Putamen (tissue), 1 donor: Measurements from ENCODE around the gene ARRDC3.
"Not testable (repeated sequence)": the region's sequence is repeated elsewhere in the genome, so short reads cannot be mapped to it uniquely, and the experiment has no call there.

Source experiments
- DNase-seq: peaks from one replicate; pipeline ENCODE4 v3.0.0-alpha.2; 2016; ENCODE audit warnings: low spot score

ARRDC3 gene, protein sequence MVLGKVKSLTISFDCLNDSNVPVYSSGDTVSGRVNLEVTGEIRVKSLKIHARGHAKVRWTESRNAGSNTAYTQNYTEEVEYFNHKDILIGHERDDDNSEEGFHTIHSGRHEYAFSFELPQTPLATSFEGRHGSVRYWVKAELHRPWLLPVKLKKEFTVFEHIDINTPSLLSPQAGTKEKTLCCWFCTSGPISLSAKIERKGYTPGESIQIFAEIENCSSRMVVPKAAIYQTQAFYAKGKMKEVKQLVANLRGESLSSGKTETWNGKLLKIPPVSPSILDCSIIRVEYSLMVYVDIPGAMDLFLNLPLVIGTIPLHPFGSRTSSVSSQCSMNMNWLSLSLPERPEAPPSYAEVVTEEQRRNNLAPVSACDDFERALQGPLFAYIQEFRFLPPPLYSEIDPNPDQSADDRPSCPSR

DNA sequence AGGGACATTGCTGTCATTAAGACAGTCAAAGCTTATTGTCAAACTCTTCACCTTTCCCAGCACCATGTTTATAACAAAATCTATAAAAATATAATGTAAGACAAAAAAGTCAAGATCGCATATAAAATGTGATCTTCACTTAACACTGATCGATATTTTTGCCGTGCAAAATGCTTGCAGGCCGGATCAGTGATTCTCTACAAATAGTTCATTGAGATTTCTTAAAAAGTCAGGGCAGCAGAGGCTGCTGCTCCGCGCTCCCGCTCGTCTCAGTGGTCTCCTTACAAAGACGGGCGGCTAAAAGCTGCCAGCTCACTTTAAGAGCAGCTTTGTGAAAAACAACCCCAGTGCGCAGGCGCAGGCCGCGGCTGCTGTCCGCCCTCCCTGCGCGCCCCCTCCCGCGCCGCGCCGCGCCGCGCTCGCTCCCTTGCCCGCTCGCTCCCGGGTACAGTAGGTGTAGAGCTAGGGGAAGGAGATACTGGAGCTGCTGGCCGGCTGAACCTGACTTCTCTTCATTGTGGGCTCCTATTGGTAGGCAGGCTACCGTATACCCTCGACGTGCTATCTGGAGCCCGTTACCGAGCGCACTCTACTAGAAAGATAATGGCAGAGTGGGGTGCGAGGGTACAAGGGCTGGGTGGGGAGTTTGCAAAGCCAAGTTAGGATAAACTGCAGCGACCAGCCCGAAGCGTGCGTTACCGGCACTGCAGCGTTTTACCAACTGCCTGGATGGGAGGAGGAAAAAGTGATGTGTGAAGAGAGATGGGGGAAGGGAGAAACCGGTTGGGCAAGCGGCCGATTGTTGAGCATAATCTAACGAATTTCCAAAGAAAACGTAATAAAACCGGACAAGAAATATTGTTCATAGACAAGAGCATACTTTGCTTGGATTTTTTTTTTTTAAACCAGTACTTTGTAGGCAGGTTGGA, at the start of gene ARRDC3:
ARRDC3 (minus strand) TSS at position 291 of the 929 bp plus-strand sequence; CDS start at position 66, 225 bp downstream.
- peak; percentile 97 for DNase-seq

DNA sequence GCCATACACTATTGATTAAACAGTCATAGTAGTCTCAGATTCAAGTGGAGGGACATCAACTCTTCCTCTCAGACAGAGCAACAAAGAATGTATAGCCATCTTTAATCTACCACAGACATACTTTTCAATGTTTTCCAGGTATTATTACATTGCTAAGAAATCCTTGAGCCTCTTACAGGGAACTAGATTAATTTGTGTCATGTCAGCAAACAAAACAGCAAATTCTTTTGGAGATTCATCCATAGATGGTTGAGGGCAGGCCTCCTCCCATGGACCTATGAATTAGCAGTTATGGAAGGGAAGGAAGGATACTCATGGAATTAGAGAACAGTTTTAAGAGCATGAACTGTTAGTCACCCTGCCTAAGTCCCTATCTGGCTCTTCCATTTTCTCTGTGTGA, 47.8 kb upstream of the ARRDC3 start:
- DNase-seq = no peak

DNA sequence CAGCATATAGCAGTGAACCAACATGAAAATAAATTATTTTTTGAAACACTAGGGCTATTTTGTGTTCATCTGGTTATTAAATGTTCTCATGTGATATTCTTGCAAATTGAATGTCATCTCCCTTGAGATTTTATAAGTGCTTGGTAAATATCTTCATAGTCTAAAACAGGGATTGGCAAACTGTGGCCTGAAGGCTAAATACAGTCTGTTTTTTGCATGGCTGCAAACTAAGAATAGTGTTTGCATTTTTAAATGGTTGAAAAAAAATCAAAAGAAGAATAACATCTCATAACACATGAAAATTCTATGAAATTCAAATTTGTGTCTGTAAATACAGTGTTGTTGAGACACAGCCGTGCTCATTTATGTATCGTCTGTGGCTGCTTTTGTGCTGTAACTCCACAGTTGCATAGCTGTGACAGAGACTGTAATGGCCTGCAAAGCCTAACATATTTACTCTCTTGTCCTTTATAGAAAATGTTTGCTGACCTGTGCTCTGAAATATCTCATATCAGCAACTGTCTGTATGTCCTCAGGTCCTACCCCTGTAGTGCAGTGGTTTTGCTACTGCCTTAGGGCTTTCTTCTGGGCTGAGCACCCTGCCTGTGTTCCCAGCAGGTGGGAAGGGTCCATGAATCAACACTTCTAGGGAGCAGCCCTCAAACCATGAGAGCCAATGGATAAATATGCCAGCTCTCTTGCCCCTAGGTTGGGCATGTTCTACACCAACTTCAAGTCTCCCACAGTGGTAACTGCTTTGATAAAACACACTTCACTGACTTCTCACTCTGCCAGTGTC, 41.7 kb upstream of the ARRDC3 start:
- DNase-seq = no peak

DNA sequence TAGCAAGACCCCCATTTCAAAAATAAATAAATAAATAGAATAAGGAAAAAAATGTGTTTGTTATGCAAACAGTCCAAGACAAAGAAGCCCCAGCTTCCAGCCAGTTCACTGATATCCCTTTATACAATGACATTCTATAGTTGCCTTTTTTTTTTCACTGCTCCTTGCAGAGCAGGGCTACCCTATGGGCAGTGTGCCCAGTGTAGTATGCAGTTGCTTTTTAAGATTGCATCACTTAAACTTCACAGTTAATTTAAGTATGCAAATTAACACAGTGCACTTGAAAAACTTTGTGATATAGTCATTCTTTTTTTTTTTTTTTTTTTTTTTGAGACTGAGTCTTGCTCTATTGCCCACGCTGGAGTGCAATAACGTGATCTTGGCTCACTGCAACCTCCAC, 40.8 kb upstream of the ARRDC3 start:
- DNase-seq = no peak

DNA sequence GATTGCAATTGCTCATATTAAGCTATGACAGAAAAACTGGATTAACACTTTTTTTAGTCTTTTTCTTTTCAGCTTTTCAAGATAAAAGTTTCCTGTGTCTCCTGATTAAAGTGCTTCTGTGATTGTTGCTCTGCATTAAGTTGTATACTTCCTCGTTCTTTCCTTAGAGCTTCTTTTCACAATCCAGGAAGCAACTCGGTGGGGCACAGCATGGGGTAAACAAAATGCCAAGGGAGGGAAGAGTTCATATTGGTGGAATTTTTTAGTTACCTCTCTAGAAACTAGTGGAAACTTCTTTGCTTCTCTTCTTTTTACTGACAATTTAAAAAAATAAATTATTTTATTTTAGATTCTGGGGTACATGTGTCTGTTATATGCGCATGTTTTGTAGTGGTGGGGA, 37.8 kb upstream of the ARRDC3 start:
- no peak for DNase-seq

DNA sequence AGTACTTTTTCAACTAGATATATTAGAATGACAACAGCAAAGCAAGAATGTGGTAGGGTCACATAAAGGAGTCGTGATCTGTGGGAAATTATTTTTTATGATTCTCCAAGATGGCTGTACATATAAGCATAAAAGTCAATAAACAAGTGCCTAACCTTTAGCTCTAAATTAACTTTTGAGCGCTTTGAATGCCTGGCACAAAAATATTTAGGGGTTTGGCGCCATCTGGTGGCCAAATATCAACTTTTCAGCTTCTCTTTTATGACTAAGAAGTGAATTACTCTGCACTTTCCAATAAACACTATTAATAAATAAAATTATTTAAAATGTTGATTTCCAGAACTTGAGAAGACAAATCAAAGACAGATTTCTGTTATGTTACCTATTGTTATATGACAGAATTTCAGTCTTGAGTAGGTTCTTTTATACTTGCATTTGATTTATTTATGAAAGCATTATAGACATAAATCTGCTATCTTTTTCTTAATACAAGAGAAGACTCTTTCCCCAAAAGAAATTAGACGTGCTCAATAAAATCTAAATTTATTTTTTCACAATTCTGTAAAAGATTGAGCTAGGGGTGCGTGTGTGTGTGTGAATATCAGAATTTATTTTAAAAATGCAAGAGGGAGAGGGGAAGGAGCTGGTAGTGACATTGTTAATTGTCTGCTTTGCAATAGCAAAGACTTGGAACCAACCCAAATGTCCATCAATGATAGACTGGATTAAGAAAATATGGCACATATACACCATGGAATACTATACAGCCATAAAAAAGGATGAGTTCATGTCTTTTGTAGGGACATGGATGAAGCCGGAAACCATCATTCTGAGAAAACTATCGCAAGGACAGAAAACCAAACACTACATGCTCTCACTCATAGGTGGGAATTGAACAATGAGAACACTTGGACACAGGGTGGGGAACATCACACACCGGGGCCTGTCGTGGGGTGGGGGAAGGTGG, 36.7 kb upstream of the ARRDC3 start:
- peak; percentile 58 for DNase-seq

DNA sequence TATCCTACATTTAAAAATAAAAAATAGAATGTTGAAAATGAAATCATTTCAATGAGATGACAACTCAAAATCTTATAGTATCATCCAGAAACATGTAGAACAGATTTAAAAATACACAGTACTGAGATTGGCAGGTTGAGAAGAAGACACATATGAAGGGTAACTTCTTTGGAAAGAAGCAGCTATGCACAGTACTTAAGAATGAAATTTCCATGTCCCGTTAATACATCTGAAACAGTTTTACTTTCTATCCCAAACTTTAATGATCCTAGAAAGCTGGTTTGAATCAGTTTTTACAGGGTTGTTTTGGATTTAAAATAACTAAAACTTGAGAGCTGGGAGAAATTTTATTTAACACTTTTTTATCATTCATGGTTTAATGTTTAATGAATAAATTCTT, 36.0 kb upstream of the ARRDC3 start:
- DNase-seq = no peak

DNA sequence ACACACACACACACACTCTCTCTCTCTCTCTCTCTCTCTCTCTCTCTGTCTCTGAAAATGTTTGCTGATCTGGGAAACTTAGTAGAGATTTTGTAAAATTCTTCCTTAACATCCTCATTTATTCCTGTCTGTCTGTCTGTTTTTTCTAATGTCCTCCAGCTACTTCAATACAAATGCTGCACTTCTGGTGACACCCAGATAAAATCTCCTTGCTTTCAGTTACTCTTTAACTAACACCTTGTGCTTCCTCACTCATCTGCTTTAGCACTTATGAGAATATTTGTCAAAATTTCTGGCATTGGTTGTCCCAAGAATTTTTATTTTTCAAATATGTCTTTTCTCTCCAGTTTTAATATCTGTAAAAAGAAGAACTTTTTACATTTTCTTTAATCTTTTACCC, 35.0 kb upstream of the ARRDC3 start:
- DNase-seq = no peak

DNA sequence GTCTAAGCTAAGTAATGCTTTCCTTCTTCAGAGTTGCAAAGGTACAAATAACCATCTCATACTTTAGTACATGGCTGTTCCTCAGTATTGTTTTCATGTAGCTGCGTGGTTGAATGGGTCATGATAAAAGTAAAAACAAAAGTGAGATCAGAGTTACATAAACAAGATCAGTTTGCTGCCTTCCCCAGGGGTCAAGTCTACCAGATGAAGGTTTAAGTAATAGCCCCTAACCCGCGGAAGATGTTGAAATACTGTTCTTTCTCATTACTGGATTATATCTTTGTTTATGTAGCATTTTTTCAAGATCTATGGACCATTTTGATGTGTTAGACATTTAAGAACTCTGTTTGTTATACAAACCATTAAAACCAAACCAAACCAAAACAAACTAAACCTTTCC, 34.1 kb upstream of the ARRDC3 start:
- DNase-seq = no peak

DNA sequence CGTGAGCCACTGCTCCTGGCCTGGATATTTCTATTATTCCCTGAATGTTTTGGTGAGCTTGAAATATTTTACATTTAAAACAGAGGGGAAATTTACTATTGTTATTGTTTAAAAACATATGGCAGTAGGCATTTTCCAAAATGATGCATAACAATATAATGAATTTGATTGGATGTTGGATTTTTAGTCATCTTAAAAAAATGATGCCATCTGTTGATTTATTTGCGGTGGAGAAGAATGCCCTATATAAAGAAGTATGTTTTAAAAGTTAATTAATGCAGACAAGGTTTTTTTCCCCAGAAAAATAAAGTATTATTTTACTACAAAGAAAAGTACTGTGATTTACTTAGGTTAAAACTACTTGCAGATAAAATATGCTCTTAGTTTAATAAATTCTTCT, 33.4 kb upstream of the ARRDC3 start:
- no peak for DNase-seq

DNA sequence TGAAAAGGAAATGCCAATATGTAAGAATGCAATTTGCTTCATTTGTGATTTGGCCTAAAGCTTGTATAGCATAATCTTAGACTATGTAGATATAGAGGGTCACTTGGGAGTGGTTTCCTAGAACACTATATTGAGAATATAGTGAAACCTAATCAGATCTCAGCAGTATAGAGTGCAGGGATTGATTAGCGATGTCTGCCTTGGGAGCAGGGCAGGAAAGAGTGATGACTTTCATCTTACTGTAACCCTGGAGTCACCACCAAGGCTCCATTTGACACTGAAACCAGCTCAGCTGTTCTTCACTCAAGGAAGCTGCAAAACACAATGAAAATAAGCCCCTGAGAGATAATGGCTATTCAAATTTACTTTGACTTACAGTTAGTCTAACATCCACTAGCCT, 26.2 kb upstream of the ARRDC3 start:
- DNase-seq = no peak

DNA sequence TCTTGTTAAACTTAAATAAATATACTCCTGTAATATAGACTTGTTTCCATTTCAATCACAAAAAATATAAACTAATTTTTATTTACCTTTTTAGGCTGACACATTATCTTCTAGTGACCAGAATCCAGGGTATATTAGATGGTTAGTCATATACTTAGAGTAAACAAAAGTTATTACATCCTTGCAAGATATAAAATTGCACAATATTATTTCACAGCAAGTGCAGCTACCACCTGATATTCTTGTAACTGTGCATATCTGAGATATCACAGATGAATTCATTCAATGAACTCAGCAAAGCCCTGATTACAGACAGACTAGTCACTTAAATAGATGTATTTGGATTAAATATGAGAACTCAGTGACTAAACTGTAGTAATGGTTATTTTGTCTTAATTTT, 25.6 kb upstream of the ARRDC3 start:
- no peak for DNase-seq

DNA sequence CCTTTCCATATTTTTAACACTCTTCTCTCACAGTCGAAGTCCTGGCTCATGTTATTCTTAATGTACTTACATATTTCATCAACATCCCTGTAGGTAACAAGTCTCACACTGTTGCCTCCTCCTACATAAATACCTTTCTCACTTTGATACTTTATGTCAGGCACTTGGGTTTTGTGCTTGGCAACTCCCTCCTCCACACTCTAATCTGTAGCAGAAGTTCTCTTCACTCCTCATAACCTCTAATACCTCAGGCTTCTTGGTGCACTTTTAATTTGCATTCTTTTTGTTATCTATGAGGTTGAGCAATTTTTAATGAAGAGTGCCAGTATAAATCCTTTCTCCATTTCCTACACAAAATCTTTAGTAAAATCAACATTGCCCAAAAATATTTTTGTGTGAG, 24.1 kb upstream of the ARRDC3 start:
- no peak for DNase-seq

DNA sequence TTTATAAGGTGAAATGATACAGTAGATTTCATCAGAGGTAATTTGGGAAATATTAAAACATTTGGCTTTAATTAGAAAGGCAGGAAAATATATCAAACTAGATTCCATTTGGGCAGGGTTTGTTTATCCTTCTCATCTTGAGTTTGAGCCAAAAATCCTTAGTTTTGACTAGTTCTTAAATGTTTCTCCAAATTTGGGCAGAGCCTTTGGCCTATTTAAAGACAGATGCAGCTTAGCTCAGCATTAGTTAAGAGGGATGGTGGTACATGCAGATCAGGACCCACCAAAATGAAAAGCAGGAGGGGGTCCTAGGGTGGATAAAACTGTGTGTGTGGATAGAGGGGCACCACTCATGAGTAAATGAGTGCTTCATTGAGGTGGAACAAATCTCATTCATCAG, 20.3 kb upstream of the ARRDC3 start:
- DNase-seq = no peak

DNA sequence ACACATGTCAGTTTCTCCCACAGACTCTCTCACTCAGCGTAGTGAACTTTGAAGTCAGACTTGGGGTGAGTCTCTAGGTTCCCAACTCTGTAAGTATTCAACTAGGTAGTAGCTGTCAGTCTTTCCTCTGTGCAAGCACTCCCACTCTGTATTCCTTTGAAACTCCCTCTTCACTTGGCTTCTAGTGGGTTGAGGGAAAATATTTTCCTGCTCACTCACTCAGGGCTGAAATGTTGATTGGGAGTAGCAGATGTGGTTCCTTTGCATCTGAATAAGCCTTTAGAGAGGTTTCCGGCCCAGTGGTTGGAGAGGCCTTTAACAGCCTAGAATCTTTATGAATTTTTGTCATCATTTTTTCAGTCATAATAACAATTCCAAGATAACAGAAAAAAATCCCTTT, 18.1 kb upstream of the ARRDC3 start:
- DNase-seq = no peak

DNA sequence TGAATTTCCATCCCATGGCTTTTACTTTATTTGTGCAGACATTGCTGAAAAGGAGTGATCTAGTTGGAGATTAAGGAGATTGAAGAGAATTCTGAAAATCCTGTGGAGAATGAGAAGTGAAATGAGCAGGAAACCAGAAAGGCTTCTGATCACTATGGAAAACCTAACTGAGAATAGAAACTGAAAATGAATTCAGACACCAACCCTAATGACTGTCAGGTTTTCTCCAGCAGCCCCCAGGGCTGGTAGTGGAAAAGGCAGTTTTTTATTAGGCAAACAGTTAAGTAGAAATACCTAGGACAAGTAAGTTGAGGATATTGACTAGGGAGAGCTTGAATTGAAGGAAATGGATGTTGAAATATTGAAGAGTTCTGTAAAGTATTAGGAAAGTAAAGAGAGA, 14.7 kb upstream of the ARRDC3 start:
- DNase-seq = no peak

DNA sequence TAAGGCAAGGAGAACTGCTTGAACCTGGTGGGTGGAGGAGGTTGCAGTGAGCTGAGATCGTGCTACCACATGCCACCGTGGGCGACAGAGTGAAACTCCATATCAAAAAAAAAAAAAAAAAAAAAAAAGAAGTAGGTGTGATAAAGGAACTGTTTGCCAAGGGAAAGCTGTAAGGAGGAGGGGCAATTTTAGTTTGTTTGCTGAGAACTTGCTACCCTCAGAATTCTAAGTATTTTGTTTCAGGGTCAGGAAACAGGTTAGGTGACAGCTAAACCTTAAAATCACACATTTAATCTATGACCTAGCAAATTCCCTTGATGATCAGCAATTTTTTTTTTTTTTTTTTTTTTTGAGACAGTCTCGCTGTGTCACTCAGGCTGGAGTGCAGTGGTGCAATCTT, 7.2 kb upstream of the ARRDC3 start:
- no peak for DNase-seq

DNA sequence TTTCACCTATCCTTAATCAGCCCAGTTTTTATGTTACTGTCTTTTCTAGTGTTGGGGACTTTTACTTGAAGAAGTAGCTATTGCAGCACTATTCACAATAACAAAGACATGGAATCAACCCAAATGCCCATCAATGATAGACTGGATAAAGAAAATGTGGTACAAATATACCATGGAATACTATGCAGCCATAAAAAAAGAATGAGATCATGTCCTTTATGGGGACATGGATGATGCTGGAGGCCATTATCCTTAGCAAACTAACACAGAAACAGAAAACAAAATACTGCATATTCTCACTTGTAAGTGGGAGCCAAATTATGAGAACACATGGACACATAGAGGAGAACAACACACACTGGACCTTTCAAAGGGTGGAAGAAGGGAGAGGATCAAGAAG, 6.4 kb upstream of the ARRDC3 start:
- not testable (repeated sequence) for DNase-seq

DNA sequence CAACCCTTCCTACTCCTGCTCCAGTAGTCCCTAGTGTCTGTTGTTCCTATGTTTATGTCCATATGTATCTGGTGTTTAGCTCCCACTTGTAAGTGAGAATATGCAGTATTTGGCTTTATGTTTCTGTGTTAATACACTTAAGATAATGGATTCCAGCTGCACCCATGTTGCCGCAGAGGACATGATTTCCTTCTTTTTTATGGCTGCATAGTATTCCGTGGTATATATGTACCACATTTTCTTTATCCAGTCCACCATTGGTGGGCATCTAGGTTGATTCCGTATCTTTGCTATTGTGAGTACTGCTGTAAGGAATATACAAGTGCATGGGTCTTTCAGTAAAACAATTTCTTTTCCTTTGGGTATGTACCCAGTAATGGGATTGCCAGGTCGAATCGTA, 5.2 kb upstream of the ARRDC3 start:
- no peak for DNase-seq

DNA sequence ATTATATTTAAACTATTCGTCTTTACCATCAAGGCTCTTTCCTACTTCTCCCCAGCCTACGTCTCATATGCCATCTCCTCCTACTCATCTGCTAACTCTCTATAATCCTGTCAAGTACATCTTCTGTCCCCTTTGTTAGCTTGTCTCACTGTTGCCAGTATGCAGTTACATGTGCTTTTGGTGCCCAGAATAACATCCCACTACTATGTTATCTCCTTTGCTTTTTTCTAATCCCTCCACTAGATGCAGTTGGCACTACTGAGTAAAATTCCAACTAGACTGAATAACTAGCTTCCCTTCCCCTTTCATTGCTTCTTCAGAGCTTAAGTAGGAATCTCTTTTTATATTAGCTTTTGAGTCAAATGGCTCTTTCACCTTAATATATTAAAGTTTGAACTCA, 3.0 kb upstream of the ARRDC3 start:
- peak; percentile 22 for DNase-seq

DNA sequence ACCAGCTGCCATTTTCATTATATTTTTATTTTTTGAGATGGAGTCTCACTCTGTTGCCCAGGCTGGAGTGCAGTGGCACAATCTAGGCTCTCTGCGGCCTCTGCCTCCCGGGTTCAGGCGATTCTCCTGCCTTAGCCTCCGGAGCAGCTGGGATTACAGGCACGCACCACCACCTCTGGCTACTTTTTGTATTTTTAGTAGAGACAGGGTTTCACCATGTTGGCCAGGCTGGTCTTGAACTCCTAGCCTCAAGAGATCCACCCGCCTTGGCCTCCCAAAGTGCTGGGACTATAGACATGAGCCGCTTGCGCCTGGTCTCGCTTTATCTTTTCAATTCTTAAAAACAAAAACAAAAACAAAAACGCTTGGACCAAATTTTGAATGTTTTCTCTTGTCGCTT, 2.5 kb upstream of the ARRDC3 start:
- not testable (repeated sequence) for DNase-seq
